Activated T-helper 1 cell treated with anti-CD3 and anti-CD28 coated beads, Interleukin-12 subunit alpha, Interleukin-12 subunit beta, Interleukin-2, Interleukin-4 antibody, amounts not matched to agents 30 ng/mL and 10 ng/mL and 1 ng/mL, durations not matched to agents 14 hours and 24 hours and 36 hours (primary cell): Measurements from ENCODE around the gene TNFRSF14. TPM values are rescaled to one million over a fixed set of nuclear protein-coding genes. Genes with fewer than 3 reads are reported as not detected.
A peak's percentile ranks its signal among the peaks of the same experiment; 100 is the strongest.
"Not testable (repeated sequence)": the region's sequence is repeated elsewhere in the genome, so short reads cannot be mapped to it uniquely, and the experiment has no call there.

Experiments used
- DNase-seq: peaks from one replicate; pipeline ENCODE4 v3.0.0; 2021; ENCODE audit warnings: low spot score
- H3K27ac Mint-ChIP-seq: one replicate; pipeline ENCODE4 v1.8.0; 2021; ENCODE audit warnings: mild to moderate bottlenecking, mixed read lengths
- H3K27me3 Mint-ChIP-seq: one replicate; pipeline ENCODE4 v1.8.0; 2022; ENCODE audit warnings: mild to moderate bottlenecking, moderate library complexity, mixed read lengths; ENCODE audit not compliant: insufficient read depth
- H3K36me3 Mint-ChIP-seq: one replicate; pipeline ENCODE4 v1.8.0; 2021; ENCODE audit warnings: low read depth, mixed read lengths
- H3K4me1 Mint-ChIP-seq: one replicate; pipeline ENCODE4 v1.8.0; 2021; ENCODE audit warnings: low read depth, mixed read lengths
- H3K4me3 Mint-ChIP-seq: one replicate; pipeline ENCODE4 v1.8.0; 2021; ENCODE audit warnings: mild to moderate bottlenecking, moderate library complexity, mixed read lengths
- H3K9me3 Mint-ChIP-seq: one replicate; pipeline ENCODE4 v1.8.0; 2021; ENCODE audit warnings: mixed read lengths
- intact Hi-C: fragments of 100-400 bp; cut with micrococcal nuclease; formaldehyde crosslinking; loops from one replicate; pipeline ENCODE4 v1.15.1; 2024
- total RNA-seq: library from RNA; stranded (reverse); gene quantifications from 2 replicates; pipeline ENCODE4 v1.2.3, GENCODE V29; 2022

Gene TNFRSF14
- total RNA-seq, 1 donor from 2014 or later = 207 TPM

- peaks cover 13% of the 10 kb centered on the region for H3K27me3 Mint-ChIP-seq
- intact Hi-C loops = loop anchor here (5.0 to 10.0 kb wide), 2 partner anchors 243 to 1360 kb away; partner anchors contain the start of gene C1orf174
- DNase-seq = no peak
- H3K4me3 Mint-ChIP-seq = no peak overlapping the region
- H3K36me3 Mint-ChIP-seq = no peaks in the 10 kb centered on the region
- H3K4me1 Mint-ChIP-seq = peaks cover 7% of the 10 kb centered on the region
- H3K27ac Mint-ChIP-seq = no peak overlapping the region
- no peaks in the 10 kb centered on the region for H3K9me3 Mint-ChIP-seq
Measured at GRCh38 chr1:2544875-2545640, 11.1 kb upstream of the TNFRSF14 start.

GRCh38 chr1:2545754-2546514, 10.2 kb upstream of the TNFRSF14 start:
- H3K36me3 Mint-ChIP-seq = no peaks in the 10 kb centered on the region
- intact Hi-C loops = loop anchor here (1.0 to 10.0 kb wide), 4 partner anchors 244 to 1359 kb away; partner anchors contain the start of genes C1orf174 and FAAP20
- H3K27me3 Mint-ChIP-seq = peaks cover 13% of the 10 kb centered on the region

GRCh38 chr1:2546515-2547209, 9.5 kb upstream of the TNFRSF14 start:
- Mint-ChIP-seq H3K27me3 (peaks cover 9% of the 10 kb centered on the region), H3K27ac (peak overlapping the region; percentile 99), H3K9me3 (no peaks in the 10 kb centered on the region), H3K36me3 (no peaks in the 10 kb centered on the region), H3K4me3 (peak overlapping the region; percentile 91), H3K4me1 (peaks cover 7% of the 10 kb centered on the region)
- intact Hi-C loops = loop anchor here (1.0 to 10.0 kb wide), 10 partner anchors 20 to 1358 kb away; partner anchors contain the start of genes C1orf174, FAAP20, MORN1 and PANK4
- DNase-seq = peak; percentile 88

More at GRCh38 chr1:2545754-2546514, 10.2 kb upstream of the TNFRSF14 start:
- peak overlapping the region; percentile 61 for H3K27ac Mint-ChIP-seq
- H3K4me3 Mint-ChIP-seq = peak overlapping the region; percentile 91
- no peaks in the 10 kb centered on the region for H3K9me3 Mint-ChIP-seq
- H3K4me1 Mint-ChIP-seq = peaks cover 7% of the 10 kb centered on the region
- peak; percentile 87 for DNase-seq

- Mint-ChIP-seq H3K9me3 (no peaks in the 10 kb centered on the region), H3K4me1 (peaks cover 7% of the 10 kb centered on the region), H3K4me3 (peak overlapping the region; percentile 91), H3K27ac (peak overlapping the region; percentile 99), H3K27me3 (peaks cover 5% of the 10 kb centered on the region), H3K36me3 (no peaks in the 10 kb centered on the region)
- intact Hi-C loops = loop anchor here (1.0 to 10.0 kb wide), 11 partner anchors 9 to 1357 kb away; partner anchors contain the start of genes C1orf174, FAAP20, MORN1 and PANK4
- peak; percentile 55 for DNase-seq
Measured at GRCh38 chr1:2547210-2548067, 8.7 kb upstream of the TNFRSF14 start.

GRCh38 chr1:2548068-2548589, 8.0 kb upstream of the TNFRSF14 start:
- Mint-ChIP-seq H3K36me3 (no peaks in the 10 kb centered on the region), H3K27me3 (peaks cover 2% of the 10 kb centered on the region), H3K9me3 (no peaks in the 10 kb centered on the region), H3K27ac (peak overlapping the region; percentile 99), H3K4me1 (peaks cover 7% of the 10 kb centered on the region), H3K4me3 (peak overlapping the region; percentile 91)
- intact Hi-C loops = loop anchor here (1.0 to 10.0 kb wide), 4 partner anchors 8 to 1357 kb away; partner anchors contain the start of genes C1orf174 and TNFRSF14
- peak; percentile 71 for DNase-seq

- not testable (repeated sequence) for DNase-seq, H3K36me3 Mint-ChIP-seq, H3K27me3 Mint-ChIP-seq, H3K9me3 Mint-ChIP-seq
- peak overlapping the region; percentile 91 for H3K4me3 Mint-ChIP-seq
- intact Hi-C loops = loop anchor here (5.0 to 10.0 kb wide), 2 partner anchors 247 to 1355 kb away; partner anchors contain the start of gene C1orf174
- H3K4me1 Mint-ChIP-seq = peaks cover 13% of the 10 kb centered on the region
- H3K27ac Mint-ChIP-seq = peak overlapping the region; percentile 99
Measured at GRCh38 chr1:2549367-2550029, 6.7 kb upstream of the TNFRSF14 start.

- H3K9me3 Mint-ChIP-seq, intact Hi-C loops, DNase-seq, H3K36me3 Mint-ChIP-seq, H3K27me3 Mint-ChIP-seq, H3K4me3 Mint-ChIP-seq: not testable (repeated sequence)
- Mint-ChIP-seq H3K27ac (peak overlapping the region; percentile 74), H3K4me1 (peaks cover 18% of the 10 kb centered on the region)
Measured at GRCh38 chr1:2550309-2550861, 5.8 kb upstream of the TNFRSF14 start.

GRCh38 chr1:2551544-2551943, 4.6 kb upstream of the TNFRSF14 start:
- H3K36me3 Mint-ChIP-seq, H3K27ac Mint-ChIP-seq, H3K27me3 Mint-ChIP-seq, H3K4me3 Mint-ChIP-seq, DNase-seq, intact Hi-C loops, H3K9me3 Mint-ChIP-seq: not testable (repeated sequence)
- H3K4me1 Mint-ChIP-seq = peaks cover 18% of the 10 kb centered on the region

GRCh38 chr1:2552189-2552588, 4.0 kb upstream of the TNFRSF14 start:
- H3K4me1 Mint-ChIP-seq = peaks cover 18% of the 10 kb centered on the region

GRCh38 chr1:2553076-2553475, 3.1 kb upstream of the TNFRSF14 start:
- H3K4me1 Mint-ChIP-seq = peaks cover 22% of the 10 kb centered on the region
- H3K27ac Mint-ChIP-seq, H3K27me3 Mint-ChIP-seq, H3K9me3 Mint-ChIP-seq, H3K4me3 Mint-ChIP-seq, DNase-seq, intact Hi-C loops: not testable (repeated sequence)
- peaks cover 11% of the 10 kb centered on the region for H3K36me3 Mint-ChIP-seq

More at GRCh38 chr1:2552189-2552588, 4.0 kb upstream of the TNFRSF14 start:
- Mint-ChIP-seq H3K9me3 (no peaks in the 10 kb centered on the region), H3K27ac (no peak overlapping the region), H3K27me3 (no peaks in the 10 kb centered on the region), H3K4me3 (no peak overlapping the region), H3K36me3 (peaks cover 11% of the 10 kb centered on the region)
- DNase-seq = no peak
- intact Hi-C loops = no loop called here
